ENCODE results near the gene RASSF3.
"Not testable (repeated sequence)": the region's sequence is repeated elsewhere in the genome, so short reads cannot be mapped to it uniquely, and the experiment has no call there.

Gene RASSF3

DNA sequence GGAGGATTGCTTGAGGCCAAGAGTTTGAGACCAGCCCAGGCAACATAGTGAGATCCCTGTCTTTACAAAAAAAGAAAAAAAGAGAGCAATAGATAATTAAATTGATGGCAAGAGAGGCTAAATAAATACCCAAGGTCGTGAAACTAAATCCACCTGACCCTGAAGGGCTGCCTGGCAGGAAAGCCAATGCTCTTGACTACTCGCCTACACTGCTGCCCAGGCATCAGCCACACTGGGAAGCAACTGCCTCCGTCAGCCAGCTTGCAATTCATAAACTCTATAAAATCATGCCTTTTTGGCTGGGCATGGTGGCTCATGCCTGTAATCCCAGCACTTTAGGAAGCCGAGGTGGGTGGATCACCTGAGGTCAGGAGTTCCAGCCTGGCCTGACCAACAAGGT, 31.7 kb upstream of the RASSF3 start:
- peaks cover 30% of the 10 kb centered on the region for H3K4me1 Mint-ChIP-seq
- peaks cover 30% of the 10 kb centered on the region for H3K9me3 Mint-ChIP-seq
- peaks cover 3% of the 10 kb centered on the region for H3K27me3 Mint-ChIP-seq (ENCODE audit: low read depth, poor library complexity)
- TF ChIP-seq, protein P1, sequence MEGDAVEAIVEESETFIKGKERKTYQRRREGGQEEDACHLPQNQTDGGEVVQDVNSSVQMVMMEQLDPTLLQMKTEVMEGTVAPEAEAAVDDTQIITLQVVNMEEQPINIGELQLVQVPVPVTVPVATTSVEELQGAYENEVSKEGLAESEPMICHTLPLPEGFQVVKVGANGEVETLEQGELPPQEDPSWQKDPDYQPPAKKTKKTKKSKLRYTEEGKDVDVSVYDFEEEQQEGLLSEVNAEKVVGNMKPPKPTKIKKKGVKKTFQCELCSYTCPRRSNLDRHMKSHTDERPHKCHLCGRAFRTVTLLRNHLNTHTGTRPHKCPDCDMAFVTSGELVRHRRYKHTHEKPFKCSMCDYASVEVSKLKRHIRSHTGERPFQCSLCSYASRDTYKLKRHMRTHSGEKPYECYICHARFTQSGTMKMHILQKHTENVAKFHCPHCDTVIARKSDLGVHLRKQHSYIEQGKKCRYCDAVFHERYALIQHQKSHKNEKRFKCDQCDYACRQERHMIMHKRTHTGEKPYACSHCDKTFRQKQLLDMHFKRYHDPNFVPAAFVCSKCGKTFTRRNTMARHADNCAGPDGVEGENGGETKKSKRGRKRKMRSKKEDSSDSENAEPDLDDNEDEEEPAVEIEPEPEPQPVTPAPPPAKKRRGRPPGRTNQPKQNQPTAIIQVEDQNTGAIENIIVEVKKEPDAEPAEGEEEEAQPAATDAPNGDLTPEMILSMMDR (IDR thresholded peaks at IDR 0.05) = no peak
- no peak for DNase-seq
- peaks cover 6% of the 10 kb centered on the region for H3K36me3 Mint-ChIP-seq (ENCODE audit: low read depth)
- H3K4me3 Mint-ChIP-seq = no peak overlapping the region
- H3K27ac Mint-ChIP-seq = no peak overlapping the region

DNA sequence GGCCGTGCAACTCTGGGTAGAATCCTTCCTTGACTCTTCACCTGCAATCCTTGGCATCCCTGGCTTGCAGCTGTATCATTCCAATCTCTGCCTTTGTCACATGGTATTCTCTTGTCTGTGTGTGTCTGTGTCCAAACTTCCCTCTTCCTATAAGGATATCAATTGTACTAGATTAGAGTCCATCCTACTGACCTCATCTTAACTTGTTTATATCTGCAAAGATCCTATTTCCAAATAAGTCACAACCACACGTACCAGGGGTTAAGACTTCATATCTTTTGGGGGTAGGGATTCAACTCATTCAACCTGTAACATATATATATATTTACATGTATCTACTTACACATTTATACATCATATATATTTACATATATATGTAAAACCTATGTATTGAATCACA, 29.6 kb upstream of the RASSF3 start:
- no peak overlapping the region for H3K4me3 Mint-ChIP-seq
- DNase-seq = no peak
- peaks cover 11% of the 10 kb centered on the region for H3K9me3 Mint-ChIP-seq
- H3K36me3 Mint-ChIP-seq (ENCODE audit: low read depth) = peaks cover 4% of the 10 kb centered on the region
- H3K27me3 Mint-ChIP-seq (ENCODE audit: low read depth, poor library complexity) = no peaks in the 10 kb centered on the region
- peaks cover 48% of the 10 kb centered on the region for H3K4me1 Mint-ChIP-seq
- TF ChIP-seq, protein P1 (IDR thresholded peaks at IDR 0.05) = no peak
- H3K27ac Mint-ChIP-seq = no peak overlapping the region

DNA sequence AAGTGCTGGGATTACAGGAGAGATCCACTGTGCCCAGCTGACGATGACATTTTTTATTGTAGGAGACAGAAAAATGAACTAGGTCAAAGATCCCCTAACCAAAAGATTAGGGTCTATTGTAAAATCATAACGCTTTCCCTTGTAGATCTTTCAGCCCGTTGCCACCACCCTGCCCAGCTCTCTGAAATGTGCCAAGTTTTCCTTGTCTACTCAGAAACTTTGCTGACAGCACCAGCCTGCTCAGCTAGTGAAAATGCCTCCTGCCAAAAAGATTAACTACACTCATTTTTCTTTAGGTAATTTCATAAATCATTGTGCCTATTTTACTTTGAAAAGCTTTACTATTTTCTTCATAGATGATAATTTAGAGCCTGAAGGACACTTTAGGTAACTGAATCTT, 28.2 kb upstream of the RASSF3 start:
- H3K9me3 Mint-ChIP-seq = no peaks in the 10 kb centered on the region
- peak overlapping the region; percentile 20 for H3K27ac Mint-ChIP-seq
- no peak overlapping the region for H3K4me3 Mint-ChIP-seq
- no peaks in the 10 kb centered on the region for H3K27me3 Mint-ChIP-seq (ENCODE audit: low read depth, poor library complexity)
- no peaks in the 10 kb centered on the region for H3K36me3 Mint-ChIP-seq (ENCODE audit: low read depth)
- peaks cover 42% of the 10 kb centered on the region for H3K4me1 Mint-ChIP-seq
- DNase-seq = no peak
- TF ChIP-seq, protein P1 (IDR thresholded peaks at IDR 0.05) = no peak

DNA sequence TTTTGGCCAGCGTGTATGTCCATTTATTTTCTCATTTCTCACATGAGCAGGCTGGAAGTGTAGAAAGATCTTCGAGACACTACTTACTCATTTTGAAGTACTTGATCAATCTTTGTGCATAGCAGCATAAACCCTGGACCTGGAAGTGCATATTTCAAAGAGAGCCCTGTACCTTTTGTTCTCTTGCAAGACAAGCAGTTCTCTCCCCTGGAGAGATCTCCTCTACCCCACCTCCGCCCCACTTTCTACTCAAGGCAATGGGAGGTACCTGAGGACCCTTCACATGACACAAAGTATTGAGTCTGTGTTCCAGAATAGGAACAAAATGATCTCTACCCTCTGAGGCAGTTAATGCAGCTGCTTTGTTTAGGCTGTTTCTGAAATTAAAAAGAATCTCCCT, 27.4 kb upstream of the RASSF3 start:
- H3K4me3 Mint-ChIP-seq = no peak overlapping the region
- peaks cover 3% of the 10 kb centered on the region for H3K27me3 Mint-ChIP-seq (ENCODE audit: low read depth, poor library complexity)
- DNase-seq = no peak
- TF ChIP-seq, protein P1 (IDR thresholded peaks at IDR 0.05) = no peak
- no peak overlapping the region for H3K27ac Mint-ChIP-seq
- H3K4me1 Mint-ChIP-seq = peaks cover 49% of the 10 kb centered on the region
- no peaks in the 10 kb centered on the region for H3K9me3 Mint-ChIP-seq
- H3K36me3 Mint-ChIP-seq (ENCODE audit: low read depth) = no peaks in the 10 kb centered on the region

DNA sequence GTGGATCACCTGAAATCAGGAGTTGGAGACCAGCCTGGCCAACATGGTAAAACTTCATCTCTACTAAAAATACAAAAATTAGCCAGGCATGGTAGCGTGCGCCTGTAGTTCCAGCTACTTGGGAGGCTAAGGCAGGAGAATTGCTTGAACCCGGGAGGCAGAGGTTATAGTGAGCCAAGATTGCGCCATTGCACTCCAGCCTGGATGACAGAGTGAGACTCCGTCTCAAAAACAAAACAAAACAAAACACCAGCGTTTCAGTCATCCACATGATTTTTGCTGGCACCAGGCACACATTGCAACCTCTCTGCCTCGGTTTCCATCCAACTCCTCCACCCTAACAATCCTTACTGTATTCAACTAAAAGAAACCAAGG, 26.9 kb upstream of the RASSF3 start:
- peaks cover 46% of the 10 kb centered on the region for H3K4me1 Mint-ChIP-seq
- H3K36me3 Mint-ChIP-seq (ENCODE audit: low read depth); DNase-seq; H3K9me3 Mint-ChIP-seq; H3K27me3 Mint-ChIP-seq (ENCODE audit: low read depth, poor library complexity); H3K4me3 Mint-ChIP-seq; H3K27ac Mint-ChIP-seq: not testable (repeated sequence)

DNA sequence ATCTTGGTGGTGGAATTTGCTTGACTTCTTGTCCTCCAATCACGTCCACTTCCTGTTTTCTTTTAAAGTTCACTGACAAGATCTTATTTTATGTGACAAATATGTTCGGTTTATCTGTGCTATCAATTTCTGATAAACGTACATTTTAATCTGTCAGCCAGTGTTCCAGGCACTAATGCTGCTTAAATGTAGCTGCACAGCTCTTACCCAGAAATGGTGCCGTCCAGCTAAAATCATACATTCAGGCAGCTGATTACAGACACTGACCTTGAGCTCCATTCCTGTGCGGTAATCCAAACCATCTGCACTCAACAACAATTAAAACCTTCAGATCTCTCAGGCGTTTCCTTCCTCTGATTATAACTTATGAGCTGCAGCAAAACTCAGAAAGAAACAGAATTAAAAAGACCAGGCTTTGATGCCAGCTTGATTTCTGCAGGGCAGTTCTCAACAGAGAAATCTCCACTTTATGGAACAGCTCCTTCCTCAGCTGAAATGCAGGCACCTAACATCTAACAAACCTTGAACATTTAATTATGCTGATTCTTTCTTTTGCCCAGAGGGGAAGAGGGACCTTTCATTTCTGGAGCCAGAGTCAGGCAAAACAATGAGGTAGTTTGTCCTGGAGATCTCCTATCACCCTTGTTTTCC, 26.4 kb upstream of the RASSF3 start:
- Mint-ChIP-seq H3K27me3 (ENCODE audit: low read depth, poor library complexity) (peaks cover 3% of the 10 kb centered on the region), H3K4me1 (peaks cover 43% of the 10 kb centered on the region), H3K27ac (peak overlapping the region; percentile 18), H3K36me3 (ENCODE audit: low read depth) (no peaks in the 10 kb centered on the region), H3K4me3 (peak overlapping the region; percentile 5), H3K9me3 (no peaks in the 10 kb centered on the region)
- DNase-seq = no peak
- TF ChIP-seq, protein P1 (IDR thresholded peaks at IDR 0.05) = no peak

All from nephron progenitor cell (in vitro differentiated cells).